Fibroblast of lung (primary cell): ENCODE results near the gene EPHB2. TPM values are rescaled to one million over a fixed set of nuclear protein-coding genes. Genes with fewer than 3 reads are reported as not detected.

Experiments
- DNase-seq, 2 donors: peaks; one replicate each; pipeline versions ENCODE4 v3.0.0 to v3.0.0-alpha.2; 2010; ENCODE audit warnings: low read depth in 2 of 2
- H2AFZ ChIP-seq: 2 replicates; pipeline ENCODE4 v1.5.1; 2012; ENCODE audit warnings: low read length, control low read depth, inconsistent platforms
- H3K27ac ChIP-seq: 2 replicates; pipeline ENCODE4 v1.5.1; 2011; ENCODE audit warnings: low read length, control low read depth; ENCODE audit not compliant: insufficient read depth
- H3K27me3 ChIP-seq: 2 replicates; pipeline ENCODE4 v1.5.1; 2011; ENCODE audit warnings: mild to moderate bottlenecking, low read length; ENCODE audit not compliant: control insufficient read depth, insufficient read depth
- H3K36me3 ChIP-seq: 2 replicates; pipeline ENCODE4 v1.5.1; 2011; ENCODE audit warnings: low read length; ENCODE audit not compliant: control insufficient read depth, insufficient read depth
- H3K4me1 ChIP-seq: 2 replicates; pipeline ENCODE4 v1.5.1; 2011; ENCODE audit warnings: low read length; ENCODE audit not compliant: control insufficient read depth, insufficient read depth; ENCODE audit errors: extremely low read depth
- H3K4me2 ChIP-seq: 2 replicates; pipeline ENCODE4 v1.5.1; 2011; ENCODE audit warnings: low read length, control low read depth; ENCODE audit not compliant: insufficient read depth; ENCODE audit errors: extremely low read depth
- H3K4me3 ChIP-seq, 4 experiments: fragments of 200-600 bp in 1 of 4; sonication (generic) in 1 of 4; replicated peaks in 1 of 4; 2 replicates each; pipeline ENCODE4 v1.5.1; 2011 to 2016; ENCODE audit warnings: low read length in 4 of 4, low read depth in 3 of 4, mild to moderate bottlenecking in 3 of 4, control low read depth in 2 of 4, inconsistent platforms in 1 of 4, mixed read lengths in 1 of 4; ENCODE audit not compliant: insufficient read depth in 1 of 4; ENCODE audit errors: control extremely low read depth in 1 of 4
- H3K79me2 ChIP-seq: 2 replicates; pipeline ENCODE4 v1.5.1; 2012; ENCODE audit warnings: mild to moderate bottlenecking, low read length, inconsistent platforms; ENCODE audit not compliant: control insufficient read depth, insufficient read depth
- H3K9ac ChIP-seq: 2 replicates; pipeline ENCODE4 v1.5.1; 2011; ENCODE audit warnings: mild to moderate bottlenecking, low read length, control low read depth; ENCODE audit not compliant: insufficient read depth
- H3K9me3 ChIP-seq: 2 replicates; pipeline ENCODE4 v1.5.1; 2012; ENCODE audit warnings: low read depth, low read length; ENCODE audit not compliant: control insufficient read depth, insufficient read depth
- H4K20me1 ChIP-seq: 2 replicates; pipeline ENCODE4 v1.5.1; 2011; ENCODE audit warnings: low read length; ENCODE audit not compliant: control insufficient read depth, insufficient read depth; ENCODE audit errors: extremely low read depth
- EZH2 ChIP-seq: IDR thresholded peaks from 2 replicates; pipeline ENCODE4 v1.5.1; 2012; ENCODE audit warnings: low read length, control low read depth, mild to moderate bottlenecking; ENCODE audit errors: missing control alignments
- polyA plus RNA-seq, 2 donors: library from polyadenylated mRNA; depleted of rRNA in 1 of 2; stranded (reverse) in 1 of 2; unstranded in 1 of 2; fragments of >200 nt; gene quantifications; 2 replicates each; pipeline ENCODE4 v1.2.1, GENCODE V29; 2011 to 2012; ENCODE audit warnings: missing spikeins in 1 of 2
- total RNA-seq: library from RNA; depleted of rRNA; stranded (reverse); fragments of >200 nt; gene quantifications from 2 replicates; pipeline ENCODE4 v1.2.1, GENCODE V29; 2014
- TF ChIP-seq, protein P1 (sequence below), 2 donors: IDR thresholded peaks in 1 of 2; conservative IDR thresholded peaks in 1 of 2; 1 replicate in 1 of 2; 2 replicates in 1 of 2; pipeline ENCODE4 v1.5.1; 2011 to 2012; ENCODE audit warnings: low read length in 2 of 2, control low read depth in 1 of 2, inconsistent platforms in 1 of 2, low read depth in 1 of 2, mild to moderate bottlenecking in 1 of 2

The EPHB2 gene
- total and polyA plus RNA-seq, 2 donors (not counting 1 experiment from before 2014, with no cell fraction given) = 4.1 to 11.2 TPM

DNA sequence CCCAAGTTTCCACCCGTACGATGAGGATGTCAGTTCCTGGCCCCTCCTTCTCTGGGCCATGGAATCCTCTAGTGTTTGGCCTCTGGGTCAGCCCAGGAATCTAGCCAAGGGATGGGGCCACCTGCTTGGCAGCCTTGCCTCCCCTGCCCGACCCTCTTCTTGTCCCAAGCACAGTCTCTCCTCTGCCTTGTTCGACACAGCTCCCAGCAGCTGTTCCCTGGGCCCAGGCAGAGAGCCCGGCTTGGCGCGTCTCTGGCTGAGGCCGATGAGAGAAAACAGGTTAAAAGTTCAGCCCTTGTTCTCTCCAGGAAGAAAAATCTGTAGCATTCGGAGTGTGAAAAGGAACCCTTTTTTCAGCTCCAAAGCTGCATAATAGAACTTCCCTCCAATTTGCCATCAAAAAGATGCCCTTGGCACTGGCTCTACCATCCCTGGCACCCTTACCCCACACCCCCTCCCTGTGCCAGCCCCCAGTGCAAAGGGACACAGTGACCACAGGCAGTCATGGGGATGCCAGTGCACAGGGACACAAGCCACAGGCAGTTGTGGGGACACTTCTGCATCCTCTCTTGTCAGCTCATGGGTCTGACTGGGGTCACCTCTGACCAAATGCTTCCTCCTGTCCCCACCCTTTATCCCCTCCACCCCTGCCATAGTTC lies 68.4 kb downstream of the EPHB2 start:
- Histone ChIP-seq H3K4me3 (no peak overlapping the region), H3K79me2 (no peaks in the 10 kb centered on the region), H3K9ac (no peak overlapping the region), H4K20me1 (no peaks in the 10 kb centered on the region), H3K9me3 (no peaks in the 10 kb centered on the region), H3K27me3 (no peaks in the 10 kb centered on the region), H3K4me2 (no peak overlapping the region), H3K36me3 (no peaks in the 10 kb centered on the region), H2AFZ (no peak overlapping the region), H3K4me1 (peaks cover 13% of the 10 kb centered on the region), H3K27ac (no peak overlapping the region)
- peak; percentile 40 to 51 for DNase-seq
- no peak for TF ChIP-seq EZH2
- TF ChIP-seq, protein P1, sequence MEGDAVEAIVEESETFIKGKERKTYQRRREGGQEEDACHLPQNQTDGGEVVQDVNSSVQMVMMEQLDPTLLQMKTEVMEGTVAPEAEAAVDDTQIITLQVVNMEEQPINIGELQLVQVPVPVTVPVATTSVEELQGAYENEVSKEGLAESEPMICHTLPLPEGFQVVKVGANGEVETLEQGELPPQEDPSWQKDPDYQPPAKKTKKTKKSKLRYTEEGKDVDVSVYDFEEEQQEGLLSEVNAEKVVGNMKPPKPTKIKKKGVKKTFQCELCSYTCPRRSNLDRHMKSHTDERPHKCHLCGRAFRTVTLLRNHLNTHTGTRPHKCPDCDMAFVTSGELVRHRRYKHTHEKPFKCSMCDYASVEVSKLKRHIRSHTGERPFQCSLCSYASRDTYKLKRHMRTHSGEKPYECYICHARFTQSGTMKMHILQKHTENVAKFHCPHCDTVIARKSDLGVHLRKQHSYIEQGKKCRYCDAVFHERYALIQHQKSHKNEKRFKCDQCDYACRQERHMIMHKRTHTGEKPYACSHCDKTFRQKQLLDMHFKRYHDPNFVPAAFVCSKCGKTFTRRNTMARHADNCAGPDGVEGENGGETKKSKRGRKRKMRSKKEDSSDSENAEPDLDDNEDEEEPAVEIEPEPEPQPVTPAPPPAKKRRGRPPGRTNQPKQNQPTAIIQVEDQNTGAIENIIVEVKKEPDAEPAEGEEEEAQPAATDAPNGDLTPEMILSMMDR (conservative IDR thresholded peaks at IDR 0.05 in 1 of 2, IDR thresholded peaks at IDR 0.05 in 1 of 2; ENCODE audit: low read depth in 1 of 2, low read length in 2 of 2) = no peak

- H3K79me2 ChIP-seq = no peaks in the 10 kb centered on the region
- no peaks in the 10 kb centered on the region for H4K20me1 ChIP-seq
These were observed 70.1 kb downstream of the EPHB2 start for GRCh38 chr1:22780696-22781095.

GRCh38 chr1:22781483-22781882 lies 70.8 kb downstream of the EPHB2 start:
- Histone ChIP-seq H3K9ac (no peak overlapping the region), H3K36me3 (no peaks in the 10 kb centered on the region), H3K79me2 (no peaks in the 10 kb centered on the region), H3K9me3 (no peaks in the 10 kb centered on the region), H3K4me2 (no peak overlapping the region), H4K20me1 (no peaks in the 10 kb centered on the region), H3K4me3 (no peak overlapping the region), H3K27ac (no peak overlapping the region), H3K4me1 (peaks cover 8% of the 10 kb centered on the region), H2AFZ (no peak overlapping the region), H3K27me3 (no peaks in the 10 kb centered on the region)
- no peak for DNase-seq
- no peak for TF ChIP-seq EZH2

More at GRCh38 chr1:22780696-22781095, 70.1 kb downstream of the EPHB2 start:
- Histone ChIP-seq H2AFZ (no peak overlapping the region), H3K9ac (no peak overlapping the region), H3K4me2 (no peak overlapping the region), H3K9me3 (no peaks in the 10 kb centered on the region), H3K4me1 (peaks cover 8% of the 10 kb centered on the region), H3K36me3 (no peaks in the 10 kb centered on the region), H3K4me3 (no peak overlapping the region), H3K27me3 (no peaks in the 10 kb centered on the region), H3K27ac (no peak overlapping the region)
- no peak for DNase-seq
- no peak for TF ChIP-seq EZH2
- TF ChIP-seq, protein P1 (conservative IDR thresholded peaks at IDR 0.05 in 1 of 2, IDR thresholded peaks at IDR 0.05 in 1 of 2; ENCODE audit: low read depth in 1 of 2, low read length in 2 of 2) = no peak
